GM20000 (cell line): ENCODE measurements around the gene ASIC2.

Experiments
- DNase-seq: peaks from one replicate; pipeline ENCODE4 v3.0.0; 2012; ENCODE audit warnings: low spot score
- CTCF ChIP-seq: IDR thresholded peaks from 2 replicates; pipeline ENCODE4 v1.5.1; 2012; ENCODE audit warnings: mild to moderate bottlenecking, control low read depth; ENCODE audit errors: extremely low read depth, missing control alignments

ASIC2 gene

DNA sequence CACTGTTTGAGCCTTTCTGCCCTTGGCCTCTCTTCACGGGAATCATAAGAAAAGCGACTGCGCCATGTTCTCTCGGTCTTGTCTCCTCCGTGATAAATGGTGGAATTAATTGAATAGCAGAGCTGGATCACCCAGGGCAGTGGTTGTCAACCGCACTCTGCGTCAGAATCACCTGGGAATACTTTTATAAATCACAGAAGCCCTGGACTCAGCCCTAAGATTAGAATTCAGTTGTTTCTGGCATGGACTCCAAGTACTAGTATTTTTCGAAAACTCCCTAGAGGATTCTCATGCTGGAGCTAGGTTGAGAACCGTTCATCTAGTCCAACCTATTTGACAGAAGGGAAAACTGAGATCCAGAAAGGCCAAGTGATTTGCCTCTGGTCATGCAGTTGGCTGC, 237.3 kb downstream of the ASIC2 start:
- no peak for DNase-seq
- no peak for TF ChIP-seq CTCF

- DNase-seq: no peak
Measured at GRCh38 chr17:33055171-33055611, 237.9 kb downstream of the ASIC2 start.

GRCh38 chr17:33054412-33054811, 238.7 kb downstream of the ASIC2 start:
- no peak for DNase-seq
- no peak for TF ChIP-seq CTCF

More at GRCh38 chr17:33055171-33055611, 237.9 kb downstream of the ASIC2 start:
- no peak for TF ChIP-seq CTCF

GRCh38 chr17:33053676-33054075, 239.4 kb downstream of the ASIC2 start:
- TF ChIP-seq CTCF: no peak
- DNase-seq: no peak

DNA sequence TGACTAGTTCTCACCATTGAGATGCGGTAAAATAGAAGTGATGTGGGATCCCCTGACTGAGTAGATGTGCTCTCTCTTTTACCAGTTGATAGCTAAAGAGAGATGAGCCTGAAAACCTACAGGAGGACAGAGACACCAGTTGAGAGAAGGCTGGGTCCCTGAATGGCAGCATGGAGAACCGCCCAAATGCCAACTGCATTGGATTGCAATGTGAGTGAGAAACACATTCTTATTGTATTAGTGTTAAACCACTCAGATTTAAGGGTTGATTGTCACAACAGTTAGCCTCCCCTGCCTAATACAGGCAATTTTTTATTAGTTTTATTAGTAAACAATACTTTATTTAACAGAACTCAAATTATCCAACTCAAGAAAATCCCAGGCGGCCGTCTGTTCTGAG, 240.2 kb downstream of the ASIC2 start:
- TF ChIP-seq CTCF: no peak

GRCh38 chr17:33050611-33051140, 242.4 kb downstream of the ASIC2 start:
- TF ChIP-seq CTCF: no peak

More for the DNA sequence above, 240.2 kb downstream of the ASIC2 start:
- DNase-seq: no peak

DNA sequence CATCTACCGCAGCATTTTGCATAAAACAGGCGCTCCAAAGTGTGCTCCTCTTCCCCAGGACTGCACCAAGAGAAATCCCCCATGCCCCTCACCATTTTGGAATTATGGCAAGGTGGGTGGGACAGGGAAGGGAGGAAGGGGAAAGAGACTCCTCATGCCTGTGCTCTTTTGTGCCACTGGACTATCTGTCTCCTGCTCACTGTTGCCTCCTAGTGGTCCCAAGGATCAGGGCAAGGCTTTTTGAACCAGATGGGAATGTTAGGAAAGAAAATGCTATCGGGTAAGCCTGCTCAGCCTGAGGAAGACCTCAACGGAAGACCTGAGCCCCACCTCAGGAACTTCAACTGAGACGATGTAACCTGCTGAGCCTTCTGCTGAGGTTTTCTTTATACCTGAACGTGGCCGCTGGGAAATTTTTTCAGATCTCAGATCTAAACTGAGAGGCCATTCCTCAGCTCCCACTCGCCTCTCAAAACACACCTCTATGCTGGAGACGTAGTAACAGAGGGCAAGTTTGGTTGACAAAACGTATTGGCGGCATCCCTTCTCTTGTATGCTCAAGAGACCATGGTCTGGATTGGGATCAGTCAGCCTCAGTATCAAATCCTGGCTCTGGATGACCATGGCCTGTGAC, 243.2 kb downstream of the ASIC2 start:
- TF ChIP-seq CTCF: peak; percentile 94
- peak; percentile 75 for DNase-seq

More at GRCh38 chr17:33050611-33051140, 242.4 kb downstream of the ASIC2 start:
- no peak for DNase-seq
